Gastroesophageal sphincter (tissue), 4 donors: ENCODE measurements around the gene HTRA3. TPM values are rescaled to one million over a fixed set of nuclear protein-coding genes. Genes with fewer than 3 reads are reported as not detected.
A peak's percentile ranks its signal among the peaks of the same experiment; 100 is the strongest.

Experiments used
- ATAC-seq: fragments of 150-250 bp; one replicate; pipeline ENCODE4 v1.9.1; 2016; ENCODE audit warnings: mild to moderate bottlenecking, moderate library complexity
- H3K27ac ChIP-seq, 4 donors: fragments of 200-600 bp; sonication (generic) in 3 of 4; 1 replicate in 3 of 4; 2 replicates in 1 of 4; pipeline ENCODE4 v1.5.1; 2016 to 2019
- H3K27me3 ChIP-seq: fragments of 200-600 bp; sonication (generic); one replicate; pipeline ENCODE4 v1.5.1; 2019
- H3K36me3 ChIP-seq, 2 donors: fragments of 200-600 bp; sonication (generic); one replicate each; pipeline ENCODE4 v1.5.1; 2019; ENCODE audit warnings: control low read depth in 1 of 2
- H3K4me1 ChIP-seq, 3 donors: fragments of 200-600 bp; sonication (generic); 1 replicate in 2 of 3; 2 replicates in 1 of 3; pipeline ENCODE4 v1.5.1; 2016 to 2019; ENCODE audit warnings: control low read depth in 2 of 3
- H3K4me3 ChIP-seq, 2 donors: fragments of 200-600 bp; sonication (generic); one replicate each; pipeline ENCODE4 v1.5.1; 2019; ENCODE audit warnings: mild to moderate bottlenecking in 1 of 2, moderate library complexity in 1 of 2
- H3K9me3 ChIP-seq, 3 donors: fragments of 200-600 bp; sonication (generic); one replicate each; pipeline ENCODE4 v1.5.1; 2017 to 2019; ENCODE audit warnings: control low read depth in 2 of 3
- EP300 ChIP-seq: sonication (generic); formaldehyde crosslinking; IDR thresholded peaks from one replicate; pipeline ENCODE4 v1.6.1; 2017; ENCODE audit warnings: antibody characterized with exemption, mild to moderate bottlenecking
- POLR2A ChIP-seq, 2 donors: fragments of 450-650 bp; IDR thresholded peaks; one replicate each; pipeline ENCODE4 v1.6.1; 2017; ENCODE audit warnings: antibody characterized with exemption in 2 of 2, mild to moderate bottlenecking in 2 of 2, moderate library complexity in 1 of 2
- POLR2AphosphoS5 ChIP-seq: sonication (generic); formaldehyde crosslinking; IDR thresholded peaks from one replicate; pipeline ENCODE4 v1.6.1; 2017; ENCODE audit warnings: antibody characterized with exemption
- WGBS, 2 donors: methylation state at CpG; one replicate each; pipeline ENCODE4 v1.1.5; 2018; ENCODE audit warnings: low coverage in 1 of 2; 5-methylcytosine and 5-hydroxymethylcytosine counted together
- total RNA-seq, 4 donors: library from RNA; depleted of rRNA; stranded (reverse); fragments of >200 nt; gene quantifications; one replicate each; pipeline ENCODE4 v1.1.0, GENCODE V29; 2016
- TF ChIP-seq, protein P1 (sequence below), 4 experiments: fragments of 200-600 bp in 2 of 4; fragments of 450-650 bp in 2 of 4; sonication (generic) in 1 of 4; IDR thresholded peaks; one replicate each; pipeline ENCODE4 v1.5.1; 2017 to 2019; ENCODE audit warnings: antibody characterized with exemption in 4 of 4, mild to moderate bottlenecking in 2 of 4, moderate library complexity in 2 of 4

The HTRA3 gene
- total RNA-seq, 4 donors from 2014 or later, result 30.2 to 80.5 (median 59.9) TPM

DNA sequence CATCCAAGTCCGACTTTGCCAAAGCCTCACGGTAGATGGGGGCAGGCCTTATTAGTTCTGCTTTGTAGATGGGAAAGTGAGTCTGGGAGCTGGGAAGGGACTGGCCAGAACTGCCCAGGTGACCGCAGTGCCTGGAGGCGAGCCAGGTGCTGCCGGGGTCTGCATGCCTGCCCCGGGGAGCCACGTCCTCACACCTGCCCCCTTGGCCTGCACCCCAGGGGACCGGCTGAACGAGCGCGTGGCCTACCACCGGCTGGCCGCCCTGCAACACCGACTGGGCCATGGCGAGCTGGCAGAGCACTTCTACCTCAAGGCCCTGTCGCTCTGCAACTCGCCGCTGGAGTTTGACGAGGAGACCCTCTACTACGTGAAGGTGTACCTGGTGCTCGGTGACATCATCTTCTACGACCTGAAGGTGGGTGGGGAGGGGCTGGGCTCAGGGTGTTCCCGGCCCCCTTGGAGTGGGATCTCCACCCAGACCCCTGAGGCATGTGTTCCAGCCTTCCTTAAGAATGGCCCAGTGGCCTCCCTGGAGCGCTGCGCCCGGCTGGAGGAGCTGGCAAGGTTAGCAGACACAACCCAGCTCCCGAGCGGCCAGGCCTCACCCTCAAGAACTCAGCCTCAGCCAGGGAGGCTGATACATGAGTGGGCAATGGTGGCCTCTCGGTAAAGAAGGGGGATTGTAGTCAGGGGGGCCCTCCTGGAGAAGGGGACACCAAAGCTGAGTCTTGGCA, 32.1 kb upstream of the HTRA3 start:
- WGBS, 2 donors, result 80% methylated on average over 1 of the region's 29 CpGs; no CpG with 5 or more reads in 1 of the 2 donors
- Histone ChIP-seq H3K27ac (no peak overlapping the region), H3K27me3 (no peaks in the 10 kb centered on the region), H3K4me1 (peaks cover 0 to 7% (median 2%) of the 10 kb centered on the region in 3 donors), H3K36me3 (peaks cover 0 to 36% of the 10 kb centered on the region in 2 donors), H3K9me3 (no peaks in the 10 kb centered on the region), H3K4me3 (no peak overlapping the region)
- no peak for ATAC-seq
- no peak for TF ChIP-seq EP300
- TF ChIP-seq POLR2AphosphoS5, result no peak
- TF ChIP-seq, protein P1, sequence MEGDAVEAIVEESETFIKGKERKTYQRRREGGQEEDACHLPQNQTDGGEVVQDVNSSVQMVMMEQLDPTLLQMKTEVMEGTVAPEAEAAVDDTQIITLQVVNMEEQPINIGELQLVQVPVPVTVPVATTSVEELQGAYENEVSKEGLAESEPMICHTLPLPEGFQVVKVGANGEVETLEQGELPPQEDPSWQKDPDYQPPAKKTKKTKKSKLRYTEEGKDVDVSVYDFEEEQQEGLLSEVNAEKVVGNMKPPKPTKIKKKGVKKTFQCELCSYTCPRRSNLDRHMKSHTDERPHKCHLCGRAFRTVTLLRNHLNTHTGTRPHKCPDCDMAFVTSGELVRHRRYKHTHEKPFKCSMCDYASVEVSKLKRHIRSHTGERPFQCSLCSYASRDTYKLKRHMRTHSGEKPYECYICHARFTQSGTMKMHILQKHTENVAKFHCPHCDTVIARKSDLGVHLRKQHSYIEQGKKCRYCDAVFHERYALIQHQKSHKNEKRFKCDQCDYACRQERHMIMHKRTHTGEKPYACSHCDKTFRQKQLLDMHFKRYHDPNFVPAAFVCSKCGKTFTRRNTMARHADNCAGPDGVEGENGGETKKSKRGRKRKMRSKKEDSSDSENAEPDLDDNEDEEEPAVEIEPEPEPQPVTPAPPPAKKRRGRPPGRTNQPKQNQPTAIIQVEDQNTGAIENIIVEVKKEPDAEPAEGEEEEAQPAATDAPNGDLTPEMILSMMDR (IDR thresholded peaks at IDR 0.05), result no peak
- no peak for TF ChIP-seq POLR2A (IDR thresholded peaks at IDR 0.05)

DNA sequence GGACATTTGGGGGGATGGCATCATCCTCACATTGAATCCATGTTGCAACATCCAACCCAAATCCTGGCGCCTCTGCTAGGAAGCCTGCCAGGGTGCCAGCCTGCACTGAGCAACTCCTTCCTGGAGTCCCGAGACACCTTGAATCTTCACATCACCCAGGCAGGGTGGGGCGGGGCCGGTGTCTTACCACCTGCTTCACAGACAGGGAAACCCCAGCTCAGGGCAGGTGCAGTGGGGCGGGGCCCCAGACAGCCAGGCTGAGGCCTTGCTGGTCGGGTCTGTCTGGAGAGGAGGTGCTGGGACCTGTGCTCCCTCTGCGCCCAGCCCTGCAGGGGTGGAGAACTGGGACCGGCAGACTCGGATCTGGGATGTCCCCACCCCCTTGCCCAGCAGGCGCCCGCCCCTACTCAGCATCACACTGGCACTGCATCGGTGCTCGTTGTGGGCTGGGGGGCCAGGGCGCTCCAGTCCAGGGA, 31.5 kb upstream of the HTRA3 start:
- TF ChIP-seq POLR2A (IDR thresholded peaks at IDR 0.05), result no peak
- TF ChIP-seq, protein P1 (IDR thresholded peaks at IDR 0.05), result no peak
- no peak for TF ChIP-seq POLR2AphosphoS5
- TF ChIP-seq EP300, result no peak
- H3K4me1 ChIP-seq, result peaks cover 0 to 13% (median 6%) of the 10 kb centered on the region in 3 donors
- H3K9me3 ChIP-seq, result no peaks in the 10 kb centered on the region
- H3K4me3 ChIP-seq, result no peak overlapping the region
- WGBS, 2 donors, result no CpG with 5 or more reads among the region's 14 CpGs
- peaks cover 0 to 30% of the 10 kb centered on the region in 2 donors for H3K36me3 ChIP-seq
- no peak overlapping the region for H3K27ac ChIP-seq
- H3K27me3 ChIP-seq, result no peaks in the 10 kb centered on the region
- no peak for ATAC-seq

DNA sequence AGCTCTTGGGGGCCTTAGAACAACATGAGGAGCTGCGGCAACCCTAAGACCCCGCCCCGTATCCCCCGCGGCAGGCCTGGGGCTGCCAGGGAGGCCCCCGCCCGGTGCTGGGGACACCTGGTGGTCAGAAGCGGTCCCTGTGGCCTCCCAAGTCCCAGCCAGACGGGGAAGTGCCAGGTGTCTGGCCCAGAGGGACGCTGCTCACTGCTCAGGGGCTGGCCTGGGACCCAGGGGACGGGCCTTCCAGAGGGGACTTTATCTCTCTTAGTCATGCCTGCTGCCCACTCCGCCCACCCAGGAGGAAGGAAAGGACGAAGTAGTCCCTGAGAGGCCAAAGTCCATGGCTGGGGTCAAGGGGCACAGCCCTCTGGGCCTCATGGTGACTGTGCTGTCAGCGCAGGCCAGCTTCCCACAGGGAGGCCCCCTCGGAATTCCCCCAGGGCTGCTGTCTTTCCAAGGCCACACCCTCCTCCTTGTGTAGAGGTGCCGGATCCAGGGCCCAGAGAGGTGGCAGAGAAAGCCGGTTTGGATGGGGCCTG, 31.0 kb upstream of the HTRA3 start:
- TF ChIP-seq, protein P1 (IDR thresholded peaks at IDR 0.05), result peak in 1 of 4 experiments; percentile 39
- TF ChIP-seq POLR2A (IDR thresholded peaks at IDR 0.05), result no peak
- Histone ChIP-seq H3K4me1 (peaks cover 0 to 13% (median 6%) of the 10 kb centered on the region in 3 donors), H3K27ac (no peak overlapping the region), H3K36me3 (peaks cover 0 to 30% of the 10 kb centered on the region in 2 donors), H3K4me3 (no peak overlapping the region), H3K9me3 (no peaks in the 10 kb centered on the region), H3K27me3 (no peaks in the 10 kb centered on the region)
- no CpG with 5 or more reads among the region's 17 CpGs for WGBS, 2 donors
- ATAC-seq, result no peak

DNA sequence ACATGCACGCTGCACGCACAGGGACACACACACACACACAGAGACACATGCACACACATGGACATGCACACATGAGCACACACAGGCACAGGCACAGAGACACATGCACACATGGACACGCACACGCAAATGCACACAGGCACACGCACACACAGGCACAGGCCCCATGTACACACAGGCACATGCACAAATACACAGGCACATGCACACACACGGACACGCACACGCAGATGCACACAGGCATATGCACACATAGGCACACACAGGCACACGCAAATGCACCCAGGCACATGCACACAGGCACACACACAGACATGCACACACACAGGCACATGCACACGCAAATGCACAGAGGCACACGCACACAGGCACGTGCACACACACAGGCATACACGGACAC, 30.3 kb upstream of the HTRA3 start:
- ATAC-seq, result no peak
- 98% methylated on average over 9 of the region's 13 CpGs; no CpG with 5 or more reads in 1 of the 2 donors for WGBS, 2 donors
- no peak overlapping the region for H3K27ac ChIP-seq
- H3K4me1 ChIP-seq, result peaks cover 0 to 13% (median 6%) of the 10 kb centered on the region in 3 donors
- no peaks in the 10 kb centered on the region for H3K27me3 ChIP-seq
- H3K36me3 ChIP-seq, result peaks cover 0 to 30% of the 10 kb centered on the region in 2 donors
- TF ChIP-seq EP300 (no peak), POLR2A (IDR thresholded peaks at IDR 0.05) (no peak), POLR2AphosphoS5 (no peak)
- TF ChIP-seq, protein P1 (IDR thresholded peaks at IDR 0.05), result no peak
- H3K4me3 ChIP-seq, result no peak overlapping the region
- H3K9me3 ChIP-seq, result no peaks in the 10 kb centered on the region

DNA sequence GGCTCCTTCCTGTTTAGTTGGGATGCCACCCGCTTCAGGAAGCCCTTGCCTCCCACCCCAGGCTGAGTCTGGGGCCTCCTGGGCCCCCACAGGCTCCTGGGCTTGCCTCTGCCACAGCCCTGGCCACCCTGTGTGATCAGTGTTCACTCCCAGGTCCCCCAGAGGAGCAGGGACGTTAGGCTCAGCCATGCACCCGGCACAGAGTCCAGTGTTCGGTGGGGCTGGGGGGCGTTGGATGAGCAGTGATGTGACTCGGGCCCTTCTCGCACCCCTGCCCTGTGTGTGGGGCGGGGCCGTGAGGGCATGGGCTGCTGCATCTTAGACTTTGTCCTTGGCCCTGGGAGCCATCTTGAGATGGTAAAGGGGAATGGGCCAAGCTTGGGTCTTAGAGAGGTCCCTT, 29.9 kb upstream of the HTRA3 start:
- no peaks in the 10 kb centered on the region for H3K27me3 ChIP-seq
- H3K36me3 ChIP-seq, result peaks cover 0 to 27% of the 10 kb centered on the region in 2 donors
- no peaks in the 10 kb centered on the region for H3K9me3 ChIP-seq
- ATAC-seq, result no peak
- H3K4me1 ChIP-seq, result peaks cover 0 to 13% (median 6%) of the 10 kb centered on the region in 3 donors
- WGBS, 2 donors, result no CpG with 5 or more reads among the region's 9 CpGs
- TF ChIP-seq EP300 (no peak), POLR2AphosphoS5 (no peak), POLR2A (IDR thresholded peaks at IDR 0.05) (no peak)
- TF ChIP-seq, protein P1 (IDR thresholded peaks at IDR 0.05), result no peak
- no peak overlapping the region for H3K27ac ChIP-seq
- no peak overlapping the region for H3K4me3 ChIP-seq
